ACHN (cell line): ENCODE data around the gene ALDH1A2.

ENCODE experiments used
- DNase-seq: peaks from one replicate; pipeline ENCODE4 v3.0.0-alpha.2; 2015
- in situ Hi-C: cut with HindIII; loops from 2 replicates; pipeline ENCODE4 v1.10.0; 2017; ENCODE audit warnings: low sequenced_read_pairs, low pct_ligation_motif_present, low pct_unique_long_range_greater_than_20kb

The ALDH1A2 gene

GRCh38 chr15:57957113-57957512, 108.4 kb downstream of the ALDH1A2 start:
- in situ Hi-C loops = no loop called here

GRCh38 chr15:57953874-57954273, 111.6 kb downstream of the ALDH1A2 start:
- DNase-seq = no peak
- in situ Hi-C loops = no loop called here

More at GRCh38 chr15:57957113-57957512, 108.4 kb downstream of the ALDH1A2 start:
- DNase-seq = no peak

- DNase-seq = no peak
- in situ Hi-C loops = no loop called here
Observed at GRCh38 chr15:57951328-57951932, 114.1 kb downstream of the ALDH1A2 start.

GRCh38 chr15:57950381-57950946, 115.0 kb downstream of the ALDH1A2 start:
- in situ Hi-C loops = no loop called here
- DNase-seq = no peak

GRCh38 chr15:57949374-57949943, 116.1 kb downstream of the ALDH1A2 start:
- DNase-seq = no peak
- in situ Hi-C loops = no loop called here

- no peak for DNase-seq
- in situ Hi-C loops = no loop called here
Observed at GRCh38 chr15:57948351-57949289, 116.9 kb downstream of the ALDH1A2 start.

GRCh38 chr15:57947781-57948180, 117.7 kb downstream of the ALDH1A2 start:
- no peak for DNase-seq
- in situ Hi-C loops = no loop called here

GRCh38 chr15:57947282-57947681, 118.2 kb downstream of the ALDH1A2 start:
- in situ Hi-C loops = no loop called here
- no peak for DNase-seq

GRCh38 chr15:57946491-57947048, 118.9 kb downstream of the ALDH1A2 start:
- in situ Hi-C loops = no loop called here
- no peak for DNase-seq

- no peak for DNase-seq
- in situ Hi-C loops = no loop called here
Observed at GRCh38 chr15:57945616-57946015, 119.9 kb downstream of the ALDH1A2 start.

GRCh38 chr15:57943754-57944420, 121.6 kb downstream of the ALDH1A2 start:
- in situ Hi-C loops = no loop called here
- no peak for DNase-seq

GRCh38 chr15:57943171-57943570, 122.3 kb downstream of the ALDH1A2 start:
- DNase-seq = no peak
- in situ Hi-C loops = no loop called here

GRCh38 chr15:57941816-57942215, 123.7 kb downstream of the ALDH1A2 start:
- in situ Hi-C loops = no loop called here
- no peak for DNase-seq

- in situ Hi-C loops = no loop called here
- no peak for DNase-seq
Observed at GRCh38 chr15:57932348-57932747, 133.2 kb downstream of the ALDH1A2 start.

- no peak for DNase-seq
- in situ Hi-C loops = no loop called here
Observed at GRCh38 chr15:57931570-57931969, 133.9 kb downstream of the ALDH1A2 start.

GRCh38 chr15:57927091-57927631, 138.3 kb downstream of the ALDH1A2 start:
- DNase-seq = no peak
- in situ Hi-C loops = no loop called here

- no peak for DNase-seq
- in situ Hi-C loops = no loop called here
Observed at GRCh38 chr15:57925650-57926049, 139.9 kb downstream of the ALDH1A2 start.

GRCh38 chr15:57924598-57924997, 140.9 kb downstream of the ALDH1A2 start:
- DNase-seq = no peak
- in situ Hi-C loops = no loop called here
